Liver (tissue), 9 donors: ENCODE results near the gene SEC24D. TPM values are rescaled to one million over a fixed set of nuclear protein-coding genes. Genes with fewer than 3 reads are reported as not detected.

Experiments
- DNase-seq: peaks from one replicate; pipeline ENCODE4 v3.0.0-alpha.2; 2017; ENCODE audit warnings: low spot score
- H3K27ac ChIP-seq, 2 donors: one replicate each; pipeline ENCODE4 v1.7.0; 2013; ENCODE audit warnings: inconsistent platforms in 2 of 2, low read length in 2 of 2, control low read depth in 1 of 2, low read depth in 1 of 2, mild to moderate bottlenecking in 1 of 2
- H3K27me3 ChIP-seq, 4 donors: one replicate each; pipeline versions ENCODE4 v1.6.1 to v1.7.0; 2013; ENCODE audit warnings: low read length in 3 of 4, inconsistent platforms in 1 of 4, mild to moderate bottlenecking in 1 of 4, moderate library complexity in 1 of 4; ENCODE audit not compliant: control insufficient read depth in 4 of 4, insufficient read depth in 4 of 4
- H3K36me3 ChIP-seq, 4 donors: one replicate each; pipeline versions ENCODE4 v1.6.1 to v1.7.0; 2013; ENCODE audit warnings: low read length in 3 of 4, mild to moderate bottlenecking in 3 of 4, low read depth in 1 of 4, moderate library complexity in 1 of 4; ENCODE audit not compliant: control insufficient read depth in 4 of 4, insufficient read depth in 3 of 4
- H3K4me1 ChIP-seq, 4 donors: one replicate each; pipeline versions ENCODE4 v1.6.1 to v1.7.0; 2013; ENCODE audit warnings: low read length in 3 of 4, mild to moderate bottlenecking in 3 of 4, moderate library complexity in 1 of 4; ENCODE audit not compliant: control insufficient read depth in 4 of 4, insufficient read depth in 4 of 4
- H3K4me3 ChIP-seq, 3 donors: one replicate each; pipeline versions ENCODE4 v1.6.1 to v1.7.0; 2013; ENCODE audit warnings: low read length in 3 of 3, control low read depth in 1 of 3, low read depth in 1 of 3, mild to moderate bottlenecking in 1 of 3
- H3K9ac ChIP-seq, 2 donors: one replicate each; pipeline ENCODE4 v1.7.0; 2013; ENCODE audit warnings: low read length in 2 of 2, mild to moderate bottlenecking in 2 of 2, moderate library complexity in 2 of 2, control low read depth in 1 of 2, low read depth in 1 of 2
- H3K9me3 ChIP-seq, 4 donors: one replicate each; pipeline versions ENCODE4 v1.6.1 to v1.7.0; 2013; ENCODE audit warnings: low read length in 3 of 4; ENCODE audit not compliant: control insufficient read depth in 4 of 4
- CTCF ChIP-seq: fragments of 150-350 bp; IDR thresholded peaks from 2 replicates; pipeline ENCODE4 v1.5.1; 2017; ENCODE audit warnings: improper control_type of control experiment, low read depth, low read length; ENCODE audit not compliant: missing input control
- EGR1 ChIP-seq, 2 donors: IDR thresholded peaks; 2 replicates each; pipeline ENCODE4 v1.6.1; 2016 to 2018; ENCODE audit warnings: antibody characterized with exemption in 2 of 2, low read depth in 2 of 2
- HNF4A ChIP-seq, 2 donors: conservative IDR thresholded peaks; 2 replicates each; pipeline ENCODE4 v1.6.1; 2016; ENCODE audit warnings: antibody characterized with exemption in 2 of 2, mild to moderate bottlenecking in 2 of 2
- TAF1 ChIP-seq: conservative IDR thresholded peaks from 2 replicates; pipeline ENCODE4 v1.6.1; 2016; ENCODE audit warnings: antibody characterized with exemption, mild to moderate bottlenecking
- WGBS: extraction: QIAGEN DNeasy Blood & Tissue Kit; methylation state at CpG from one replicate; pipeline ENCODE4 v1.1.7; 2013; 5-methylcytosine and 5-hydroxymethylcytosine counted together
- polyA plus RNA-seq, 2 donors: library from polyadenylated mRNA; stranded (reverse) in 1 of 2; unstranded in 1 of 2; fragments of 200-250 nt in 1 of 2; fragments of >200 nt in 1 of 2; fragmentation: Nextera tagmentation in 1 of 2; extraction: Ambion mirVana in 1 of 2; gene quantifications; one replicate each; pipeline versions ENCODE4 v1.2.1 to v1.2.3, GENCODE V29; 2013 to 2015
- total RNA-seq, 2 donors: library from RNA; depleted of rRNA; stranded (reverse); fragments of >200 nt; gene quantifications; one replicate each; pipeline ENCODE4 v1.2.3, GENCODE V29; 2014
- TF ChIP-seq, protein P1 (sequence below): IDR thresholded peaks from 2 replicates; pipeline ENCODE4 v1.6.1; 2016; ENCODE audit warnings: antibody characterized with exemption, mild to moderate bottlenecking
- TF ChIP-seq, protein P2 (sequence below): IDR thresholded peaks from 2 replicates; pipeline ENCODE4 v1.6.1; 2016; ENCODE audit warnings: antibody characterized with exemption
- donor health status: healthy.
- donor health status: healthy.
- donor health status: healthy.
- donor health status: healthy.
- donor health status: healthy.

SEC24D gene, protein sequence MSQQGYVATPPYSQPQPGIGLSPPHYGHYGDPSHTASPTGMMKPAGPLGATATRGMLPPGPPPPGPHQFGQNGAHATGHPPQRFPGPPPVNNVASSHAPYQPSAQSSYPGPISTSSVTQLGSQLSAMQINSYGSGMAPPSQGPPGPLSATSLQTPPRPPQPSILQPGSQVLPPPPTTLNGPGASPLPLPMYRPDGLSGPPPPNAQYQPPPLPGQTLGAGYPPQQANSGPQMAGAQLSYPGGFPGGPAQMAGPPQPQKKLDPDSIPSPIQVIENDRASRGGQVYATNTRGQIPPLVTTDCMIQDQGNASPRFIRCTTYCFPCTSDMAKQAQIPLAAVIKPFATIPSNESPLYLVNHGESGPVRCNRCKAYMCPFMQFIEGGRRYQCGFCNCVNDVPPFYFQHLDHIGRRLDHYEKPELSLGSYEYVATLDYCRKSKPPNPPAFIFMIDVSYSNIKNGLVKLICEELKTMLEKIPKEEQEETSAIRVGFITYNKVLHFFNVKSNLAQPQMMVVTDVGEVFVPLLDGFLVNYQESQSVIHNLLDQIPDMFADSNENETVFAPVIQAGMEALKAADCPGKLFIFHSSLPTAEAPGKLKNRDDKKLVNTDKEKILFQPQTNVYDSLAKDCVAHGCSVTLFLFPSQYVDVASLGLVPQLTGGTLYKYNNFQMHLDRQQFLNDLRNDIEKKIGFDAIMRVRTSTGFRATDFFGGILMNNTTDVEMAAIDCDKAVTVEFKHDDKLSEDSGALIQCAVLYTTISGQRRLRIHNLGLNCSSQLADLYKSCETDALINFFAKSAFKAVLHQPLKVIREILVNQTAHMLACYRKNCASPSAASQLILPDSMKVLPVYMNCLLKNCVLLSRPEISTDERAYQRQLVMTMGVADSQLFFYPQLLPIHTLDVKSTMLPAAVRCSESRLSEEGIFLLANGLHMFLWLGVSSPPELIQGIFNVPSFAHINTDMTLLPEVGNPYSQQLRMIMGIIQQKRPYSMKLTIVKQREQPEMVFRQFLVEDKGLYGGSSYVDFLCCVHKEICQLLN
- total RNA-seq, result 10 to 100 TPM; 16.0 to 80.8 TPM
- 10 to 100 TPM; 18.1 to 49.3 TPM for polyA plus RNA-seq

DNA sequence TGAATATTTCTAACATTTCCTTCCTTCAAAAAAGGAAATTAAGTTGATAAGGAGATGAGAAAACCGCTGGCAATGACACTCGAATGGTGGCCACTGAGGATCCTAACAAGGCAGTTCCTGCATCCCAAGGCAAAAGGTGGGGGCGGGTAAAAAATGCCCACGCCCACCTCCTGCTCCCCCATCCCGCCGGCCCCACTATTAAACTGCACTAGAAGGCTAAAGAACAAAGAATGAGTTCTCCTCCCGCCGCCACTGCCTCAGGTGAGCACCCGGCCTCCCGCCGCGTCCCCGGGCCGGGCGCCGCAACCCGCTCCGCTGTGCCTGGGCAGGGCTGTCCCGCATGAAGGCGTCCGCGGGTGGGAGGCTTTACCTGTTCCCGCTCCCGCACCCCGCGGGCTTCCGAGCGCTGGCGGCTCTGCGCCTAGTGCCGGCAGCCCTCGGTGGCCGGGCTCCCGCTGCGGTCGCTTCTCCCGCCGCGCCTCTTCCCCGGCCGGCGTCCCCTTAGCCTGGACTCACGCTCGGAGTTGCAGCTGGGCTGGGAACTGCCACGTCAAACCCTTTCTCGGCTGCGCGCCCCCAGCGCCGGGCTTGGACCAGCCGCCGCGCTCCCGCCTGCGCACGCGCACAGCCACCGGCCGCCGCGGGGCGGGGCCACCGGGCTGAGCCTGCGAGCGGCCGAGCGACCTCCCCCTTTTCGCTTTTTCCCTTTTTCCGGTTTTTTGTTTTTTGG lies at the start of gene SEC24D:
SEC24D (minus strand) TSS at position 556 of the 730 bp plus-strand sequence. CDS start 2,430 bp downstream, outside the sequence.
- DNase-seq, result peak; percentile 83
- H3K4me1 ChIP-seq, result peaks cover 6 to 26% (median 13%) of the 10 kb centered on the region in 4 donors
- peak within 1 kb of the TSS; percentile 81 to 95 for H3K27ac ChIP-seq
- H3K9me3 ChIP-seq, result no peaks in the 10 kb centered on the region
- peak within 1 kb of the TSS; percentile 83 to 84 for H3K9ac ChIP-seq
- under 1% methylated on average over 69 of the region's 69 CpGs for WGBS
- H3K36me3 ChIP-seq, result peaks cover 6 to 24% (median 13%) of the 10 kb centered on the region in 4 donors
- H3K4me3 ChIP-seq, result peak within 1 kb of the TSS; percentile 72 to 96 (median 93)
- TF ChIP-seq, protein P1, sequence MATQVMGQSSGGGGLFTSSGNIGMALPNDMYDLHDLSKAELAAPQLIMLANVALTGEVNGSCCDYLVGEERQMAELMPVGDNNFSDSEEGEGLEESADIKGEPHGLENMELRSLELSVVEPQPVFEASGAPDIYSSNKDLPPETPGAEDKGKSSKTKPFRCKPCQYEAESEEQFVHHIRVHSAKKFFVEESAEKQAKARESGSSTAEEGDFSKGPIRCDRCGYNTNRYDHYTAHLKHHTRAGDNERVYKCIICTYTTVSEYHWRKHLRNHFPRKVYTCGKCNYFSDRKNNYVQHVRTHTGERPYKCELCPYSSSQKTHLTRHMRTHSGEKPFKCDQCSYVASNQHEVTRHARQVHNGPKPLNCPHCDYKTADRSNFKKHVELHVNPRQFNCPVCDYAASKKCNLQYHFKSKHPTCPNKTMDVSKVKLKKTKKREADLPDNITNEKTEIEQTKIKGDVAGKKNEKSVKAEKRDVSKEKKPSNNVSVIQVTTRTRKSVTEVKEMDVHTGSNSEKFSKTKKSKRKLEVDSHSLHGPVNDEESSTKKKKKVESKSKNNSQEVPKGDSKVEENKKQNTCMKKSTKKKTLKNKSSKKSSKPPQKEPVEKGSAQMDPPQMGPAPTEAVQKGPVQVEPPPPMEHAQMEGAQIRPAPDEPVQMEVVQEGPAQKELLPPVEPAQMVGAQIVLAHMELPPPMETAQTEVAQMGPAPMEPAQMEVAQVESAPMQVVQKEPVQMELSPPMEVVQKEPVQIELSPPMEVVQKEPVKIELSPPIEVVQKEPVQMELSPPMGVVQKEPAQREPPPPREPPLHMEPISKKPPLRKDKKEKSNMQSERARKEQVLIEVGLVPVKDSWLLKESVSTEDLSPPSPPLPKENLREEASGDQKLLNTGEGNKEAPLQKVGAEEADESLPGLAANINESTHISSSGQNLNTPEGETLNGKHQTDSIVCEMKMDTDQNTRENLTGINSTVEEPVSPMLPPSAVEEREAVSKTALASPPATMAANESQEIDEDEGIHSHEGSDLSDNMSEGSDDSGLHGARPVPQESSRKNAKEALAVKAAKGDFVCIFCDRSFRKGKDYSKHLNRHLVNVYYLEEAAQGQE, result no peak
- peak; percentile 2 for TF ChIP-seq CTCF
- H3K27me3 ChIP-seq, result no peaks in the 10 kb centered on the region

DNA sequence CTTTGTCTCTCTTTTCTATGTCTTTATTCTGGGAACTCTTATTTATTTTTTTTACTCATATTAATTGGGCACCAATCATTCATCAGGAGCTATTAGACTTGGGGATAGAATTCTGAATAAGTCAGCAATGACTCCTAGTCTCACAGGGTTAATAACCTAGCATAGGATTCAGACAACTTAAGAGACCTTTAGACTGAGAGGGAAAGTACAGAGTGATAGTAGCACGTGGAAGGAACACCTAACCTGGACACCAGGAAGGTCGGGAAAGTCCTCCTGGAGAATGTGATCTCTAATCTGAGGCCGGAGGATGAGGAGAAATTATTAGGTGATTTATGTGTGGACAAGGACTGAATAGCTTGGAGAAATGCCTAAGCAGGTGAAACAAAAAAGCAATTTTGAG lies 48.8 kb upstream of the SEC24D start:
- H3K4me3 ChIP-seq, result no peak overlapping the region
- no peak overlapping the region for H3K27ac ChIP-seq
- no peak overlapping the region for H3K9ac ChIP-seq
- TF ChIP-seq TAF1, result no peak
- TF ChIP-seq, protein P2, sequence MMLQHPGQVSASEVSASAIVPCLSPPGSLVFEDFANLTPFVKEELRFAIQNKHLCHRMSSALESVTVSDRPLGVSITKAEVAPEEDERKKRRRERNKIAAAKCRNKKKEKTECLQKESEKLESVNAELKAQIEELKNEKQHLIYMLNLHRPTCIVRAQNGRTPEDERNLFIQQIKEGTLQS, result no peak
- no peak for TF ChIP-seq EGR1 (IDR thresholded peaks at IDR 0.05; ENCODE audit: low read depth in 2 of 2)
- peak; percentile 52 to 71 for TF ChIP-seq HNF4A (conservative IDR thresholded peaks at IDR 0.05)
- 36% methylated on average over 3 of the region's 3 CpGs for WGBS
- peaks cover 0 to 6% (median 0%) of the 10 kb centered on the region in 4 donors for H3K27me3 ChIP-seq
- DNase-seq, result no peak
- H3K36me3 ChIP-seq, result no peaks in the 10 kb centered on the region
- no peaks in the 10 kb centered on the region for H3K9me3 ChIP-seq
- H3K4me1 ChIP-seq, result peaks cover 0 to 14% (median 8%) of the 10 kb centered on the region in 4 donors
